Endothelial cell (in vitro differentiated cells): ENCODE data around the gene MYDGF. TPM values are rescaled to one million over a fixed set of nuclear protein-coding genes. Genes with fewer than 3 reads are reported as not detected.

Source experiments
- DNase-seq: peaks from one replicate; pipeline ENCODE4 v3.0.0; 2021; ENCODE audit warnings: low spot score
- H3K27ac Mint-ChIP-seq: one replicate; pipeline ENCODE4 v1.8.0; 2021; ENCODE audit warnings: mixed read lengths, inconsistent platforms; ENCODE audit not compliant: unreplicated experiment
- H3K27me3 Mint-ChIP-seq: one replicate; pipeline ENCODE4 v1.8.0; 2021; ENCODE audit warnings: mild to moderate bottlenecking, moderate library complexity, mixed read lengths, inconsistent platforms; ENCODE audit not compliant: unreplicated experiment
- H3K36me3 Mint-ChIP-seq: one replicate; pipeline ENCODE4 v1.8.0; 2021; ENCODE audit warnings: mild to moderate bottlenecking, low read depth, mixed read lengths, inconsistent platforms; ENCODE audit not compliant: unreplicated experiment
- H3K4me1 Mint-ChIP-seq: one replicate; pipeline ENCODE4 v1.8.0; 2021; ENCODE audit warnings: mild to moderate bottlenecking, mixed read lengths, inconsistent platforms; ENCODE audit not compliant: unreplicated experiment
- H3K4me3 Mint-ChIP-seq: one replicate; pipeline ENCODE4 v1.8.0; 2021; ENCODE audit warnings: mild to moderate bottlenecking, mixed read lengths, inconsistent platforms; ENCODE audit not compliant: unreplicated experiment
- H3K9me3 Mint-ChIP-seq: one replicate; pipeline ENCODE4 v1.8.0; 2021; ENCODE audit warnings: mixed read lengths, inconsistent platforms; ENCODE audit not compliant: unreplicated experiment
- total RNA-seq: library from RNA; stranded (reverse); fragmentation: NEBNext Ultra II Directional; extraction: Animal tissue kit (Norgen Biotek cat#: 25700); gene quantifications from one replicate; pipeline ENCODE4 v1.2.1, GENCODE V29; 2021; ENCODE audit not compliant: unreplicated experiment
- TF ChIP-seq, protein P1 (sequence below): fragments of 200-600 bp; sonication (generic); IDR thresholded peaks from one replicate; pipeline ENCODE4 v1.5.0; 2021; ENCODE audit warnings: antibody characterized with exemption; ENCODE audit not compliant: unreplicated experiment

MYDGF gene
- total RNA-seq, 1 donor from 2014 or later: 112 TPM

DNA sequence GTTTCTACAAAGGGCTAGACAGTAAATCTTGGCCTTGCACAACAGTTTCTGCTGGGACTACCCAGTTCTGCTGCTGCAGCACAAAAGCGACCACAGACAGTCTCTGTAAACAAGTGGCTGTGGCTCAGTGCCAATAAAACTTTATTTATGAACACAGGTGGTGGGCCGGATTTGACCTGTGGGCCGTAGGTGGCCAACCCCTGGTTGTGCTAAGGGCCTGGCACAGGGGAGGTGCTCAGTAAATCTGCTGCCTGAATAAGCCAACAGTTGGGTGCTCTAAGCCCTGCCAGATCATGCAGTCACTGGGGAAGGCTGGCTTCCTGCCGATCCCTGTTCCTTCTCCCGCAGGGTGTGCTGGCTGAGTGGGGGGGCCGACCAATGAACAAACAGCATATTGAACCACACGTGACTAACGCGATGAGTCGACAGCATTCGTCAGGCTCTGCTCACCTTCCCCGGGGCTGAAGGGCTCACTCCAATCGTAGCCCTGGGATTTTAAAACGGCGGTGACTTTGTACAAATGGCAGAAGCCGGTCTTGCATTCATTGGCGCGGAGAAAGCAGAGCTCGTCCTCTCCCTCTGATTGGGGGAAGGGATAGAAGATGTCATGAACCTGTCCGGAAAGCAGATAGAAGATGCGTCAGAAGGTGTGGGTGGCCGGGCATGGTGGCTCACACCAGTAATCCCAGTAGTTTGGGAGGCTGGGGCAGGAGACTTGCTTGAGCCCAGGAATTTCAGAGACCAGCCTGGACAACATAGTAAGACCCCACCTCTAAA lies 24.3 kb upstream of the MYDGF start:
- no peak for DNase-seq
- peak overlapping the region; percentile 63 for H3K4me3 Mint-ChIP-seq

DNA sequence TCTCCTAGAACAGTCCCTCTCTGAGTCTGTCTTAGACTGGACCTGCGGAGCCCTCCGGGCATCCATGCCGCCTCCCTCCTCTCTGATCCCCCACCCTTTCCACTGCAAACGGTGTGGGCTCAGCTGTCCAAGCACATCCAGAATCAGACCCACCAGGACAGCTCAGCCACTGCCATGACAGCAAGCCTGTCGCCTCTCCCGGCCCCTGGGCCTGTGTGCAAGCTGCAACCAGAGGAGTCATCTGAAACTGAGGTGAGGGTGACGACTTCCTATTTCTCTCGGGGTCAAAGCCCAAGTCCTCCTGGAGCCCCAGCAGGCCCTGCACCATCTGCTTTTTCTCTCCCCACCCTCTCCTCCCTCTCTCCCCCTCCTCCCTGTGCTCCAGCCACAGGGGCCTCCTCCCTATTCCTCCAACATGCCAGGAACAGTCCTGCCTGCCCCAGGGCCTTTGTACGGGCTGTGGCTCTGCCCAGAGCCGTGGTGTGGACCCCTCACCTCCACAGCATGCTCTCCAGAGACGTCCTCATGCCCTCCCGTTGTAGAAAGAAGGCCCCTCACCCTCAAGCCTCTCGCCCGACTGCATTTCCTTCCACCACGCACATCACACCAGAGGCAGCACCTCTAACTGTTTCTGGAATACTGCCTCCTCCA lies 23.5 kb upstream of the MYDGF start:
- TF ChIP-seq, protein P1, sequence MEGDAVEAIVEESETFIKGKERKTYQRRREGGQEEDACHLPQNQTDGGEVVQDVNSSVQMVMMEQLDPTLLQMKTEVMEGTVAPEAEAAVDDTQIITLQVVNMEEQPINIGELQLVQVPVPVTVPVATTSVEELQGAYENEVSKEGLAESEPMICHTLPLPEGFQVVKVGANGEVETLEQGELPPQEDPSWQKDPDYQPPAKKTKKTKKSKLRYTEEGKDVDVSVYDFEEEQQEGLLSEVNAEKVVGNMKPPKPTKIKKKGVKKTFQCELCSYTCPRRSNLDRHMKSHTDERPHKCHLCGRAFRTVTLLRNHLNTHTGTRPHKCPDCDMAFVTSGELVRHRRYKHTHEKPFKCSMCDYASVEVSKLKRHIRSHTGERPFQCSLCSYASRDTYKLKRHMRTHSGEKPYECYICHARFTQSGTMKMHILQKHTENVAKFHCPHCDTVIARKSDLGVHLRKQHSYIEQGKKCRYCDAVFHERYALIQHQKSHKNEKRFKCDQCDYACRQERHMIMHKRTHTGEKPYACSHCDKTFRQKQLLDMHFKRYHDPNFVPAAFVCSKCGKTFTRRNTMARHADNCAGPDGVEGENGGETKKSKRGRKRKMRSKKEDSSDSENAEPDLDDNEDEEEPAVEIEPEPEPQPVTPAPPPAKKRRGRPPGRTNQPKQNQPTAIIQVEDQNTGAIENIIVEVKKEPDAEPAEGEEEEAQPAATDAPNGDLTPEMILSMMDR: no peak
- peaks cover 11% of the 10 kb centered on the region for H3K27me3 Mint-ChIP-seq
- no peaks in the 10 kb centered on the region for H3K4me1 Mint-ChIP-seq
- DNase-seq: no peak
- H3K27ac Mint-ChIP-seq: peak overlapping the region; percentile 13
- peaks cover 41% of the 10 kb centered on the region for H3K36me3 Mint-ChIP-seq
- no peak overlapping the region for H3K4me3 Mint-ChIP-seq
- H3K9me3 Mint-ChIP-seq: no peaks in the 10 kb centered on the region

More for the DNA sequence above, 24.3 kb upstream of the MYDGF start:
- Mint-ChIP-seq H3K36me3 (peaks cover 41% of the 10 kb centered on the region), H3K4me1 (no peaks in the 10 kb centered on the region), H3K27ac (no peak overlapping the region), H3K9me3 (no peaks in the 10 kb centered on the region), H3K27me3 (peaks cover 14% of the 10 kb centered on the region)
- TF ChIP-seq, protein P1: no peak

DNA sequence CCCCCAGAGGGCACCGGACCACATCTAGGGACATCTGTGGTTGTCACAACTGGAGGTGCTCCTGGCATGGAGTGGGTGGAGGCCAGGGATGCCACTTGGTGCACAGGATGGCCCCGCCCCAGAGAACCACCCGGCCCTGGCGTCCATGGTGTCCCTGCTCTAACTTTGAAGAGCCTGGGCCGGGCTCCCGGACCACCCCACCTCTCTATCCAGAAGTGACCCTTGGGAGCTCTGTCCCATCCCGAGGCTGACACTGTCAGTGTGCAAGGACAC lies 22.9 kb upstream of the MYDGF start:
- no peak overlapping the region for H3K27ac Mint-ChIP-seq
- peaks cover 43% of the 10 kb centered on the region for H3K36me3 Mint-ChIP-seq
- H3K4me1 Mint-ChIP-seq: no peaks in the 10 kb centered on the region
- peaks cover 11% of the 10 kb centered on the region for H3K27me3 Mint-ChIP-seq
- TF ChIP-seq, protein P1: no peak
- no peaks in the 10 kb centered on the region for H3K9me3 Mint-ChIP-seq
- no peak for DNase-seq
- no peak overlapping the region for H3K4me3 Mint-ChIP-seq

DNA sequence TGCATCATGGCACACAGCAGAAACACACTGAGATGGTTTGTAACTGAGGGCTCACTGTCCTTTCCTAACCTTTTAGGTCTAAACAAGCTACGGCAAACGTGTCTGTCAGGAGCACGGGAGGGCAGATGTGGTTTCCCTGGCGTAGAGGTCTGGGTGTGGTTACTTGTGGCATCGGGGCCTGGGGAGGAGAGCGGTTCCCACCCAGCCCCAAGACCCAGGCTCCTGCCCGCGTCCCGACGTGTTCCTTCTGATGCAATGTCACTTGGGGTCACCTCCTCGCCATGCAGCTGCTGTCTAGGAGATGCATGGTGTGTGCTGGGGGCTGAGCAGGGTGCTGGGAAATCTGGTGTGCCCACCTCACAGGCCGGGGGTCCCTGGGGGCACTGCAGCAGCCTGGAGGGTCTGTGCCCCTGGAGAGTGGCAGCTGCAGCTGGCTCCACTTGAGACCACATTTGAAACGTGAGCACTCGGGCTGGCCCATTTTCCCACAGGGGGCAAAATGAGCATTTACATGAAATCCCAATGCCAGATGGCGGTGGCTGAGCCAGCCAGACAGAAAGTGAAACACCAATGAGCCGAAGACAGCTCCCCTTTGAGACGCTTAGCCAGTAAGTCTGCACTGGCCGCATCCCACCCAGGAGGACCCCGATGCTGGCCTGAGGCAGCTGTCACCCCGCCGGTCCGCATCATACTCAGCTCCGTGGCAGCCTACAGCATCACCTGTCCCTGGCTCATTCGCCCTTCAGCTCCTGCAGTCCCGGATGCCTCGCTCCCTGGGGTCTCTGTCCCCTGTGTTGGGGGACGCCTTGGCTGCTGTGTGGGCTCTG lies 22.3 kb upstream of the MYDGF start:
- Mint-ChIP-seq H3K27me3 (peaks cover 11% of the 10 kb centered on the region), H3K9me3 (no peaks in the 10 kb centered on the region), H3K4me1 (no peaks in the 10 kb centered on the region), H3K4me3 (no peak overlapping the region), H3K36me3 (peaks cover 42% of the 10 kb centered on the region), H3K27ac (peak overlapping the region; percentile 48)
- DNase-seq: no peak
- TF ChIP-seq, protein P1: no peak

DNA sequence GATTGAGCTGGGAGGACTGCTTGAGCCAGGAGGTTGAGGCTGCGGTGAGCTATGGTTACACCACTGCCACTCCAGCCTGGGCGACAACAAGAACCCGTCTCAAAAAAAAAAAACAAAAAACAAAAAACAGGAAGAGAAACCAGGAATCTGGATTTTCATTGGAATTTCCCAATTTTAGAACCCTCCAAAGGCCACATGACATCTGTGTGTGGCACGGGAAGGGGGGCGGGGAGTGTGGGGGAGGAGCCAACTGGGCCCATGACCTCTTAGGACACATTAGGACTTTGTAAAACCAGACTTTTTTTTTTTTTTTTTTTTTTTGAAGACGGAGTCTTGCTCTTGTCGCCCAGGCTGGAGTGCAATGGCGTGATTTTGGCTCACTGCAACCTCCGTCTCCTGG lies 21.2 kb upstream of the MYDGF start:
- peaks cover 41% of the 10 kb centered on the region for H3K36me3 Mint-ChIP-seq

More for the DNA sequence above, 21.2 kb upstream of the MYDGF start:
- TF ChIP-seq, protein P1: no peak
- Mint-ChIP-seq H3K9me3 (no peaks in the 10 kb centered on the region), H3K27ac (no peak overlapping the region), H3K4me1 (no peaks in the 10 kb centered on the region), H3K4me3 (no peak overlapping the region), H3K27me3 (peaks cover 11% of the 10 kb centered on the region)
- no peak for DNase-seq
